Hepatocyte (in vitro differentiated cells): ENCODE data around the gene USP17L18. TPM values are rescaled to one million over a fixed set of nuclear protein-coding genes. Genes with fewer than 3 reads are reported as not detected.
"Not testable (repeated sequence)": the region's sequence is repeated elsewhere in the genome, so short reads cannot be mapped to it uniquely, and the experiment has no call there.

Experiments
- DNase-seq: peaks from one replicate; pipeline ENCODE4 v3.0.0-alpha.2; 2016; ENCODE audit warnings: low spot score
- H2AFZ ChIP-seq: fragments of 200-600 bp; sonication (generic); 2 replicates; pipeline ENCODE4 v1.6.0; 2016; ENCODE audit warnings: antibody characterized with exemption, mild to moderate bottlenecking
- H3K27ac ChIP-seq: fragments of 200-600 bp; sonication (generic); 2 replicates; pipeline ENCODE4 v1.5.1; 2016; ENCODE audit warnings: mild to moderate bottlenecking
- H3K27me3 ChIP-seq: fragments of 200-600 bp; sonication (generic); 2 replicates; pipeline ENCODE4 v1.6.1; 2016
- H3K36me3 ChIP-seq: fragments of 200-600 bp; sonication (generic); replicated peaks from 2 replicates; pipeline ENCODE4 v1.5.1; 2016; ENCODE audit warnings: low read depth; ENCODE audit not compliant: insufficient read depth
- H3K4me1 ChIP-seq: fragments of 200-600 bp; sonication (generic); 2 replicates; pipeline ENCODE4 v1.5.1; 2016; ENCODE audit warnings: mild to moderate bottlenecking, moderate library complexity; ENCODE audit not compliant: insufficient read depth
- H3K4me2 ChIP-seq: fragments of 200-600 bp; sonication (generic); 2 replicates; pipeline ENCODE4 v1.6.0; 2016
- H3K4me3 ChIP-seq: fragments of 200-600 bp; sonication (generic); 2 replicates; pipeline ENCODE4 v1.5.1; 2016; ENCODE audit warnings: mild to moderate bottlenecking
- H3K79me2 ChIP-seq: fragments of 200-600 bp; sonication (generic); 2 replicates; pipeline ENCODE4 v1.6.0; 2017; ENCODE audit warnings: mild to moderate bottlenecking
- H3K9me2 ChIP-seq: fragments of 200-600 bp; sonication (generic); replicated peaks from 2 replicates; pipeline ENCODE4 v1.6.0; 2017; ENCODE audit warnings: mild to moderate bottlenecking; ENCODE audit not compliant: insufficient read depth
- H3K9me3 ChIP-seq: fragments of 200-600 bp; sonication (generic); 2 replicates; pipeline ENCODE4 v1.5.1; 2016; ENCODE audit warnings: low read depth, mild to moderate bottlenecking
- H4K20me1 ChIP-seq: fragments of 200-600 bp; sonication (generic); 2 replicates; pipeline ENCODE4 v1.6.0; 2016; ENCODE audit warnings: mild to moderate bottlenecking; ENCODE audit not compliant: insufficient read depth, poor library complexity, severe bottlenecking
- WGBS: methylation state at CpG from one replicate; pipeline ENCODE4 v1.1.6; 2016; ENCODE audit warnings: low lambda C conversion rate; ENCODE audit errors: missing lambda C conversion rate; 5-methylcytosine and 5-hydroxymethylcytosine counted together
- polyA plus RNA-seq: library from polyadenylated mRNA; unstranded; fragments of >200 nt; fragmentation: Nextera tagmentation; extraction: Ambion mirVana; gene quantifications from 2 replicates; pipeline ENCODE4 v1.2.1, GENCODE V29; 2016
- total RNA-seq: library from RNA; depleted of rRNA; stranded (reverse); fragments of >200 nt; gene quantifications from 2 replicates; pipeline ENCODE4 v1.2.3, GENCODE V29; 2014

The USP17L18 gene
- total and polyA plus RNA-seq, 2 experiments from 2014 or later: not detected

DNA sequence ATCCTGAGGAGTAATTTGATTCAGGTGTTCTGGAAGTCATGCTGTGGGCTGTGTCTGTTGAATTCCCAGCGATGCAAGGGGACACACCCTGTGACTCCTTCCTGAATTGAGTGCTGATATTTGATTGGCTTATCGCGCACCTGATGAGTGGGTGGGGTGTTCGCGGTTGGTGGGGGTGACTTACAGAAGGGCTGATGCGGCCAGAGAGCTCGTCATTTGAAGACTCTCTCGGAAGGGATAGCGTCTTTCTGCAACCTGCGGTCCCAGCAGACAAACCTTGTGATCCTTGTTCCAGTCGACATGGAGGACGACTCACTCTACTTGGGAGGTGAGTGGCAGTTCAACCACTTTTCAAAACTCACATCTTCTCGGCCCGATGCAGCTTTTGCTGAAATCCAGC lies 4.9 kb upstream of the USP17L18 start, which contains the start of gene USP17L17:
Gene USP17L17, plus strand, starts transcription at position 301 of the 400 bp plus-strand sequence. Its CDS starts 0 bp downstream, at position 301.
- DNase-seq: not testable (repeated sequence)
- 86% methylated on average over 14 of the region's 14 CpGs for WGBS

DNA sequence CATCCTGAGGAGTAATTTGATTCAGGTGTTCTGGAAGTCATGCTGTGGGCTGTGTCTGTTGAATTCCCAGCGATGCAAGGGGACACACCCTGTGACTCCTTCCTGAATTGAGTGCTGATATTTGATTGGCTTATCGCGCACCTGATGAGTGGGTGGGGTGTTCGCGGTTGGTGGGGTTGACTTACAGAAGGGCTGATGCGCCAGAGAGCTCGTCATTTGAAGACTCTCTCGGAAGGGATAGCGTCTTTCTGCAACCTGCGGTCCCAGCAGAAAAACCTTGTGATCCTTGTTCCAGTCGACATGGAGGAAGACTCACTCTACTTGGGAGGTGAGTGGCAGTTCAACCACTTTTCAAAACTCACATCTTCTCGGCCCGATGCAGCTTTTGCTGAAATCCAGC lies 4.6 kb downstream of the USP17L18 start, which contains the start of gene USP17L19:
Gene USP17L19, plus strand, starts transcription at position 301 of the 400 bp plus-strand sequence. Its CDS starts 0 bp downstream, at position 301.
- H3K4me1 ChIP-seq, H3K9me3 ChIP-seq, DNase-seq, H3K79me2 ChIP-seq, H3K9me2 ChIP-seq, H3K36me3 ChIP-seq, H2AFZ ChIP-seq, H3K27ac ChIP-seq, H3K27me3 ChIP-seq, H4K20me1 ChIP-seq, H3K4me3 ChIP-seq, H3K4me2 ChIP-seq: not testable (repeated sequence)
- WGBS: no CpG with 5 or more reads among the region's 13 CpGs

More for the DNA sequence above, 4.9 kb upstream of the USP17L18 start, which contains the start of gene USP17L17:
- H2AFZ ChIP-seq, H3K9me2 ChIP-seq, H3K27me3 ChIP-seq, H3K27ac ChIP-seq, H4K20me1 ChIP-seq, H3K4me2 ChIP-seq, H3K79me2 ChIP-seq, H3K36me3 ChIP-seq, H3K9me3 ChIP-seq, H3K4me3 ChIP-seq, H3K4me1 ChIP-seq: not testable (repeated sequence)

DNA sequence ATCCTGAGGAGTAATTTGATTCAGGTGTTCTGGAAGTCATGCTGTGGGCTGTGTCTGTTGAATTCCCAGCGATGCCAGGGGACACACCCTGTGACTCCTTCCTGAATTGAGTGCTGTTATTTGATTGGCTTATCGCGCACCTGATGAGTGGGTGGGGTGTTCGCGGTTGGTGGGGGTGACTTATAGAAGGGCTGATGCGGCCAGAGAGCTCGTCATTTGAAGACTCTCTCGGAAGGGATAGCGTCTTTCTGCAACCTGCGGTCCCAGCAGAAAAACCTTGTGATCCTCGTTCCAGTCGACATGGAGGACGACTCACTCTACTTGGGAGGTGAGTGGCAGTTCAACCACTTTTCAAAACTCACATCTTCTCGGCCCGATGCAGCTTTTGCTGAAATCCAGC lies 9.4 kb downstream of the USP17L18 start, which contains the start of gene USP17L20:
Gene USP17L20, plus strand, starts transcription at position 301 of the 400 bp plus-strand sequence. Its CDS starts 0 bp downstream, at position 301.
- H3K27me3 ChIP-seq, H3K36me3 ChIP-seq: not testable (repeated sequence)

DNA sequence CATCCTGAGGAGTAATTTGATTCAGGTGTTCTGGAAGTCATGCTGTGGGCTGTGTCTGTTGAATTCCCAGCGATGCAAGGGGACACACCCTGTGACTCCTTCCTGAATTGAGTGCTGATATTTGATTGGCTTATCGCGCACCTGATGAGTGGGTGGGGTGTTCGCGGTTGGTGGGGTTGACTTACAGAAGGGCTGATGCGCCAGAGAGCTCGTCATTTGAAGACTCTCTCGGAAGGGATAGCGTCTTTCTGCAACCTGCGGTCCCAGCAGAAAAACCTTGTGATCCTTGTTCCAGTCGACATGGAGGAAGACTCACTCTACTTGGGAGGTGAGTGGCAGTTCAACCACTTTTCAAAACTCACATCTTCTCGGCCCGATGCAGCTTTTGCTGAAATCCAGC lies 14.1 kb downstream of the USP17L18 start, which contains the start of gene USP17L21:
Gene USP17L21, plus strand, starts transcription at position 301 of the 400 bp plus-strand sequence. Its CDS starts 0 bp downstream, at position 301.
- no CpG with 5 or more reads among the region's 13 CpGs for WGBS
- not testable (repeated sequence) for H3K4me2 ChIP-seq, DNase-seq, H3K4me3 ChIP-seq, H3K36me3 ChIP-seq, H3K27ac ChIP-seq, H3K79me2 ChIP-seq, H3K27me3 ChIP-seq, H3K9me3 ChIP-seq, H2AFZ ChIP-seq, H4K20me1 ChIP-seq, H3K9me2 ChIP-seq, H3K4me1 ChIP-seq

More for the DNA sequence above, 9.4 kb downstream of the USP17L18 start, which contains the start of gene USP17L20:
- H2AFZ ChIP-seq, H3K9me2 ChIP-seq, H3K27ac ChIP-seq, DNase-seq, H3K79me2 ChIP-seq, H4K20me1 ChIP-seq, H3K4me2 ChIP-seq, H3K4me3 ChIP-seq, H3K4me1 ChIP-seq, H3K9me3 ChIP-seq: not testable (repeated sequence)
- WGBS: no CpG with 5 or more reads among the region's 15 CpGs

DNA sequence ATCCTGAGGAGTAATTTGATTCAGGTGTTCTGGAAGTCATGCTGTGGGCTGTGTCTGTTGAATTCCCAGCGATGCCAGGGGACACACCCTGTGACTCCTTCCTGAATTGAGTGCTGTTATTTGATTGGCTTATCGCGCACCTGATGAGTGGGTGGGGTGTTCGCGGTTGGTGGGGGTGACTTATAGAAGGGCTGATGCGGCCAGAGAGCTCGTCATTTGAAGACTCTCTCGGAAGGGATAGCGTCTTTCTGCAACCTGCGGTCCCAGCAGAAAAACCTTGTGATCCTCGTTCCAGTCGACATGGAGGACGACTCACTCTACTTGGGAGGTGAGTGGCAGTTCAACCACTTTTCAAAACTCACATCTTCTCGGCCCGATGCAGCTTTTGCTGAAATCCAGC lies 18.9 kb downstream of the USP17L18 start, which contains the start of gene USP17L22:
Gene USP17L22, plus strand, starts transcription at position 301 of the 400 bp plus-strand sequence. Its CDS starts 0 bp downstream, at position 301.
- not testable (repeated sequence) for H3K36me3 ChIP-seq, H3K27ac ChIP-seq, H3K79me2 ChIP-seq, H3K4me3 ChIP-seq, H4K20me1 ChIP-seq, H3K9me3 ChIP-seq, H2AFZ ChIP-seq, H3K27me3 ChIP-seq, DNase-seq, H3K4me1 ChIP-seq, H3K9me2 ChIP-seq, H3K4me2 ChIP-seq
- no CpG with 5 or more reads among the region's 15 CpGs for WGBS

DNA sequence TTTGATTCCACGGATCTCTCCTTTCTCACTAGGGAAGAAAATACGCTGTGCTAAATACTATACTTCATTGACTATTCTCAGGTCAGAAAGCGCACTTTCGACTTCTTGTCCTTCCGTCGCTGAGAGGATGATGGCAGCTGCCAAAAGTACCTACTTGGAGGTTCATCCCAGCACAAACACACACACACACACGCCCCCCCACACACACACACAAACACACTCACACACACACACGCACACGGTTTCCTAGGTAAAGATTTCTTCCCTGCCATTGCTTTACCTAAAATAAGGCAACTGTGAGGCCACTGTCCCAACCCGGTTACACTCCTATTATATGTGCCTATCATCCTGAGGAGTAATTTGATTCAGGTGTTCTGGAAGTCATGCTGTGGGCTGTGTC lies 23.3 kb downstream of the USP17L18 start:
- H3K79me2 ChIP-seq, H3K27ac ChIP-seq, H4K20me1 ChIP-seq, H3K36me3 ChIP-seq, H3K4me1 ChIP-seq, H3K9me2 ChIP-seq, DNase-seq, H3K9me3 ChIP-seq, H3K27me3 ChIP-seq, H3K4me2 ChIP-seq, H2AFZ ChIP-seq, H3K4me3 ChIP-seq: not testable (repeated sequence)
- 82% methylated on average over 8 of the region's 10 CpGs for WGBS

Other genes starting within 250 kb of the USP17L18 start
- not detected in 2 replicates for gene FAM90A26, start 78.2 kb upstream of the USP17L18 start, total RNA-seq
- not detected in 2 replicates for gene FAM90A26, start 78.2 kb upstream of the USP17L18 start, polyA plus RNA-seq
- gene USP17L10, start 38.0 kb upstream of the USP17L18 start, total RNA-seq: not detected in 2 replicates
- gene USP17L10, start 38.0 kb upstream of the USP17L18 start, polyA plus RNA-seq: not detected in 2 replicates
- gene USP17L11, start 33.2 kb upstream of the USP17L18 start, total RNA-seq: not detected in 2 replicates
- not detected in 2 replicates for gene USP17L11, start 33.2 kb upstream of the USP17L18 start, polyA plus RNA-seq
- gene USP17L12, start 28.5 kb upstream of the USP17L18 start, total RNA-seq: not detected in 2 replicates
- not detected in 2 replicates for gene USP17L12, start 28.5 kb upstream of the USP17L18 start, polyA plus RNA-seq
- gene USP17L13, start 23.7 kb upstream of the USP17L18 start, total RNA-seq: not detected in 2 replicates
- not detected in 2 replicates for gene USP17L13, start 23.7 kb upstream of the USP17L18 start, polyA plus RNA-seq
- 0.56 TPM in 1 of 2 replicates, not detected in the other for gene USP17L15, start 14.2 kb upstream of the USP17L18 start, total RNA-seq
- not detected in 2 replicates for gene USP17L15, start 14.2 kb upstream of the USP17L18 start, polyA plus RNA-seq
- gene USP17L17, start 4.8 kb upstream of the USP17L18 start, total RNA-seq: not detected in 2 replicates
- gene USP17L17, start 4.8 kb upstream of the USP17L18 start, polyA plus RNA-seq: not detected in 2 replicates
- not detected in 2 replicates for gene USP17L19, start 4.7 kb downstream of the USP17L18 start, total RNA-seq
- gene USP17L19, start 4.7 kb downstream of the USP17L18 start, polyA plus RNA-seq: not detected in 2 replicates
- gene USP17L20, start 9.5 kb downstream of the USP17L18 start, total RNA-seq: not detected in 2 replicates
- not detected in 2 replicates for gene USP17L20, start 9.5 kb downstream of the USP17L18 start, polyA plus RNA-seq
- not detected in 2 replicates for gene USP17L21, start 14.2 kb downstream of the USP17L18 start, total RNA-seq
- not detected in 2 replicates for gene USP17L21, start 14.2 kb downstream of the USP17L18 start, polyA plus RNA-seq
- not detected in 2 replicates for gene USP17L22, start 19.0 kb downstream of the USP17L18 start, total RNA-seq
- not detected in 2 replicates for gene USP17L22, start 19.0 kb downstream of the USP17L18 start, polyA plus RNA-seq
- gene USP17L24, start 76.5 kb downstream of the USP17L18 start, total RNA-seq: not detected in 2 replicates
- gene USP17L24, start 76.5 kb downstream of the USP17L18 start, polyA plus RNA-seq: not detected in 2 replicates
- gene USP17L25, start 81.3 kb downstream of the USP17L18 start, total RNA-seq: not detected in 2 replicates
- gene USP17L25, start 81.3 kb downstream of the USP17L18 start, polyA plus RNA-seq: not detected in 2 replicates
- gene USP17L26, start 86.0 kb downstream of the USP17L18 start, total RNA-seq: not detected in 2 replicates
- gene USP17L26, start 86.0 kb downstream of the USP17L18 start, polyA plus RNA-seq: not detected in 2 replicates
- not detected in 2 replicates for gene USP17L5, start 90.8 kb downstream of the USP17L18 start, total RNA-seq
- gene USP17L5, start 90.8 kb downstream of the USP17L18 start, polyA plus RNA-seq: not detected in 2 replicates
- not detected in 2 replicates for gene USP17L27, start 95.5 kb downstream of the USP17L18 start, total RNA-seq
- gene USP17L27, start 95.5 kb downstream of the USP17L18 start, polyA plus RNA-seq: not detected in 2 replicates
- not detected in 2 replicates for gene USP17L28, start 100.3 kb downstream of the USP17L18 start, total RNA-seq
- not detected in 2 replicates for gene USP17L28, start 100.3 kb downstream of the USP17L18 start, polyA plus RNA-seq
- not detected in 2 replicates for gene USP17L29, start 105.0 kb downstream of the USP17L18 start, total RNA-seq
- gene USP17L29, start 105.0 kb downstream of the USP17L18 start, polyA plus RNA-seq: not detected in 2 replicates
- gene USP17L30, start 114.5 kb downstream of the USP17L18 start, total RNA-seq: not detected in 2 replicates
- not detected in 2 replicates for gene USP17L30, start 114.5 kb downstream of the USP17L18 start, polyA plus RNA-seq
- not detected in 2 replicates for gene DEFB131A, start 195.8 kb downstream of the USP17L18 start, total RNA-seq
- gene DEFB131A, start 195.8 kb downstream of the USP17L18 start, polyA plus RNA-seq: not detected in 2 replicates